SK-N-SH treated with all-trans-retinoic acid at 6 μM for 48 hours (cell line): ENCODE data around the gene RPS15A.

Experiments used
- ATAC-seq: fragments of 200-7000 bp; cut with Tn5 transposase; 3 replicates; pipeline ENCODE4 v1.9.1; 2020; ENCODE audit warnings: mild to moderate bottlenecking, moderate library complexity
- ARNTL ChIP-seq: fragments of 450-650 bp; formaldehyde crosslinking; IDR thresholded peaks from 2 replicates; pipeline ENCODE4 v1.5.0; 2020; ENCODE audit warnings: low read depth, mild to moderate bottlenecking, moderate library complexity, borderline replicate concordance
- CSDC2 ChIP-seq: fragments of 250-450 bp; sonication (Bioruptor Pico); IDR thresholded peaks from 2 replicates; pipeline ENCODE4 v1.5.0; 2020; ENCODE audit warnings: mild to moderate bottlenecking, moderate library complexity
- ESRRG ChIP-seq: fragments of 250-450 bp; sonication (Bioruptor Pico); IDR thresholded peaks from 2 replicates; pipeline ENCODE4 v1.6.1; 2021; ENCODE audit warnings: mild to moderate bottlenecking
- GLIS3 ChIP-seq: fragments of 250-450 bp; sonication (Bioruptor Pico); IDR thresholded peaks from 2 replicates; pipeline ENCODE4 v1.5.0; 2020; ENCODE audit warnings: mild to moderate bottlenecking, moderate library complexity
- ISL1 ChIP-seq: fragments of 250-450 bp; sonication (Bioruptor Pico); IDR thresholded peaks from 2 replicates; pipeline ENCODE4 v2.1.2; 2022; ENCODE audit warnings: mild to moderate bottlenecking, moderate library complexity
- OSR1 ChIP-seq: fragments of 250-450 bp; sonication (Bioruptor Pico); IDR thresholded peaks from 2 replicates; pipeline ENCODE4 v1.8.0; 2022; ENCODE audit warnings: moderate library complexity, mild to moderate bottlenecking, inconsistent platforms
- PPARA ChIP-seq: fragments of 250-450 bp; sonication (Bioruptor Pico); IDR thresholded peaks from 2 replicates; pipeline ENCODE4 v1.5.0; 2020; ENCODE audit warnings: mild to moderate bottlenecking, borderline replicate concordance
- RARB ChIP-seq: fragments of 250-450 bp; sonication (Bioruptor Pico); IDR thresholded peaks from 2 replicates; pipeline ENCODE4 v1.8.0; 2021; ENCODE audit warnings: mild to moderate bottlenecking, moderate library complexity
- SNAI2 ChIP-seq: fragments of 250-450 bp; sonication (Bioruptor Pico); IDR thresholded peaks from 2 replicates; pipeline ENCODE4 v1.5.0; 2020; ENCODE audit warnings: mild to moderate bottlenecking, moderate library complexity
- TCF4 ChIP-seq: fragments of 250-450 bp; sonication (Bioruptor Pico); IDR thresholded peaks from 2 replicates; pipeline ENCODE4 v1.8.0; 2021; ENCODE audit warnings: mild to moderate bottlenecking, moderate library complexity, borderline replicate concordance
- TOX ChIP-seq: fragments of 250-450 bp; sonication (Bioruptor Pico); IDR thresholded peaks from 2 replicates; pipeline ENCODE4 v1.8.0; 2021; ENCODE audit warnings: mild to moderate bottlenecking, moderate library complexity, borderline replicate concordance
- ZC3H10 ChIP-seq: fragments of 250-450 bp; sonication (Bioruptor Pico); IDR thresholded peaks from 2 replicates; pipeline ENCODE4 v1.5.1; 2021; ENCODE audit warnings: mild to moderate bottlenecking, moderate library complexity
- ZFP3 ChIP-seq: fragments of 250-450 bp; sonication (Bioruptor Pico); IDR thresholded peaks from 2 replicates; pipeline ENCODE4 v1.5.0; 2020; ENCODE audit warnings: mild to moderate bottlenecking, moderate library complexity
- ZFP30 ChIP-seq: fragments of 450-650 bp; formaldehyde crosslinking; IDR thresholded peaks from 2 replicates; pipeline ENCODE4 v1.5.0; 2022; ENCODE audit warnings: mild to moderate bottlenecking, moderate library complexity
- ZNF565 ChIP-seq: fragments of 450-650 bp; formaldehyde crosslinking; conservative IDR thresholded peaks from 2 replicates; pipeline ENCODE4 v1.5.0; 2020; ENCODE audit warnings: low read depth, mild to moderate bottlenecking, moderate library complexity
- ZNF70 ChIP-seq: fragments of 450-650 bp; formaldehyde crosslinking; IDR thresholded peaks from 2 replicates; pipeline ENCODE4 v1.5.0; 2020; ENCODE audit warnings: mild to moderate bottlenecking, moderate library complexity
- ZNF8 ChIP-seq: fragments of 450-650 bp; formaldehyde crosslinking; IDR thresholded peaks from 2 replicates; pipeline ENCODE4 v1.5.0; 2020; ENCODE audit warnings: mild to moderate bottlenecking, moderate library complexity
- TF ChIP-seq, protein P1 (sequence below): fragments of 250-450 bp; sonication (Bioruptor Pico); IDR thresholded peaks from 2 replicates; pipeline ENCODE4 v1.8.0; 2021; ENCODE audit warnings: low read depth, mild to moderate bottlenecking, moderate library complexity, borderline replicate concordance
- TF ChIP-seq, protein P2 (sequence below): fragments of 250-450 bp; sonication (Bioruptor Pico); IDR thresholded peaks from 2 replicates; pipeline ENCODE4 v1.5.1; 2021; ENCODE audit warnings: mild to moderate bottlenecking, moderate library complexity
- TF ChIP-seq, protein P3 (sequence below): fragments of 250-450 bp; sonication (Bioruptor Pico); IDR thresholded peaks from 2 replicates; pipeline ENCODE4 v1.8.0; 2020; ENCODE audit warnings: mild to moderate bottlenecking, moderate library complexity, borderline replicate concordance

The RPS15A gene

DNA sequence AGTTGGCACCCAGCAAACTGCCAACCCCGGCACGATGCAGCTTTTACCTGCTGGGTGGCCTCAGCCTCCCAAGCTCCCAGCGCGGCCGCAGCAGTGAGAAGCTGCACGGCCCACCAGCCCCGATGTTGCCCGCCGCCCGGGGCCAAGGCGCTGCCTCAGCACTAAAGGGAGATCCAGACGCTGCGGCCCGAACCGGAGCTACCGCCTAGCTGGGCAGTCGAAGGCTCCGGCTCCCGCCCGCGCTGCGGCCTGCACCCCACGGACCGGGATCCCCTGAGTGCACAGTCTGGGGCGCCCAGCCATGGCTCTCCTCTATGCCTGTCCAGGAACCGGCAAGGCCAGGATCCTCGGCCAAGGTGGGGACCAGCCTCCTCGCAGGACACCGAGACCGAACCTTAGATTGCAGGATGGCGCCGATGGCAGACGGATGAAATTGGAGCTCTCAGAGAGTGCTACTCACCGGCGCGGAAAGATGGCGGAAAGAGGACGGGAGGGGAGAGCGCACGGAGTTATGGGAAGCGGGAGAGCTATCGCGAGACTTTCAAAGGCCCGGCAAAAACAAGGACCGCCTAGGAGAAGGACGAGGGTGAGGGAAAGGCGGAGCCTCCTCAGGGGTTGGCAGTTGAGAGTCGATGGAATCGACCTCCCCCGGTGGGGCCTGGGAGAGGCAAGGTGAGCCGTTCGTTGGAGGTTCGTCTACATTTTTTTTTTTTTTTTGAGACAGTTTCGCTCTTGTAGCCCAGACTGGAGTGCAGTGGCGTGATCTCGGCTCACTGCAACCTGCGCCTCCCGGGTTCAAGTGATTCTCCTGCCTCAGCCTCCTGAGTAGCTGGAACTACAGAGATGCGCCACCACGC is at the start of gene RPS15A:
Gene RPS15A, minus strand, starts transcription at position 485 of the 857 bp plus-strand sequence. CDS start 1,221 bp downstream, outside the sequence.
- TF ChIP-seq CSDC2 (CRISPR knock-in tag) (no peak), ESRRG (no peak), ZFP3 (CRISPR knock-in tag) (no peak), ZNF70 (CRISPR knock-in tag) (no peak), SNAI2 (no peak), ARNTL (CRISPR knock-in tag) (no peak), TOX (CRISPR knock-in tag) (no peak), TCF4 (CRISPR knock-in tag) (no peak), ZNF8 (CRISPR knock-in tag) (no peak), ZC3H10 (CRISPR knock-in tag) (no peak), ISL1 (CRISPR knock-in tag) (no peak)
- TF ChIP-seq, protein P1, sequence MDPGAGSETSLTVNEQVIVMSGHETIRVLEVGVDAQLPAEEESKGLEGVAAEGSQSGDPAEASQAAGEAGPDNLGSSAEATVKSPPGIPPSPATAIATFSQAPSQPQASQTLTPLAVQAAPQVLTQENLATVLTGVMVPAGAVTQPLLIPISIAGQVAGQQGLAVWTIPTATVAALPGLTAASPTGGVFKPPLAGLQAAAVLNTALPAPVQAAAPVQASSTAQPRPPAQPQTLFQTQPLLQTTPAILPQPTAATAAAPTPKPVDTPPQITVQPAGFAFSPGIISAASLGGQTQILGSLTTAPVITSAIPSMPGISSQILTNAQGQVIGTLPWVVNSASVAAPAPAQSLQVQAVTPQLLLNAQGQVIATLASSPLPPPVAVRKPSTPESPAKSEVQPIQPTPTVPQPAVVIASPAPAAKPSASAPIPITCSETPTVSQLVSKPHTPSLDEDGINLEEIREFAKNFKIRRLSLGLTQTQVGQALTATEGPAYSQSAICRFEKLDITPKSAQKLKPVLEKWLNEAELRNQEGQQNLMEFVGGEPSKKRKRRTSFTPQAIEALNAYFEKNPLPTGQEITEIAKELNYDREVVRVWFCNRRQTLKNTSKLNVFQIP: no peak
- TF ChIP-seq, protein P2, sequence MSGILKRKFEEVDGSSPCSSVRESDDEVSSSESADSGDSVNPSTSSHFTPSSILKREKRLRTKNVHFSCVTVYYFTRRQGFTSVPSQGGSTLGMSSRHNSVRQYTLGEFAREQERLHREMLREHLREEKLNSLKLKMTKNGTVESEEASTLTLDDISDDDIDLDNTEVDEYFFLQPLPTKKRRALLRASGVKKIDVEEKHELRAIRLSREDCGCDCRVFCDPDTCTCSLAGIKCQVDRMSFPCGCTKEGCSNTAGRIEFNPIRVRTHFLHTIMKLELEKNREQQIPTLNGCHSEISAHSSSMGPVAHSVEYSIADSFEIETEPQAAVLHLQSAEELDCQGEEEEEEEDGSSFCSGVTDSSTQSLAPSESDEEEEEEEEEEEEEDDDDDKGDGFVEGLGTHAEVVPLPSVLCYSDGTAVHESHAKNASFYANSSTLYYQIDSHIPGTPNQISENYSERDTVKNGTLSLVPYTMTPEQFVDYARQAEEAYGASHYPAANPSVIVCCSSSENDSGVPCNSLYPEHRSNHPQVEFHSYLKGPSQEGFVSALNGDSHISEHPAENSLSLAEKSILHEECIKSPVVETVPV (CRISPR knock-in tag): no peak
- TF ChIP-seq, protein P3, sequence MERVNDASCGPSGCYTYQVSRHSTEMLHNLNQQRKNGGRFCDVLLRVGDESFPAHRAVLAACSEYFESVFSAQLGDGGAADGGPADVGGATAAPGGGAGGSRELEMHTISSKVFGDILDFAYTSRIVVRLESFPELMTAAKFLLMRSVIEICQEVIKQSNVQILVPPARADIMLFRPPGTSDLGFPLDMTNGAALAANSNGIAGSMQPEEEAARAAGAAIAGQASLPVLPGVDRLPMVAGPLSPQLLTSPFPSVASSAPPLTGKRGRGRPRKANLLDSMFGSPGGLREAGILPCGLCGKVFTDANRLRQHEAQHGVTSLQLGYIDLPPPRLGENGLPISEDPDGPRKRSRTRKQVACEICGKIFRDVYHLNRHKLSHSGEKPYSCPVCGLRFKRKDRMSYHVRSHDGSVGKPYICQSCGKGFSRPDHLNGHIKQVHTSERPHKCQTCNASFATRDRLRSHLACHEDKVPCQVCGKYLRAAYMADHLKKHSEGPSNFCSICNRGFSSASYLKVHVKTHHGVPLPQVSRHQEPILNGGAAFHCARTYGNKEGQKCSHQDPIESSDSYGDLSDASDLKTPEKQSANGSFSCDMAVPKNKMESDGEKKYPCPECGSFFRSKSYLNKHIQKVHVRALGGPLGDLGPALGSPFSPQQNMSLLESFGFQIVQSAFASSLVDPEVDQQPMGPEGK (CRISPR knock-in tag): no peak
- ATAC-seq: peak; percentile 99

DNA sequence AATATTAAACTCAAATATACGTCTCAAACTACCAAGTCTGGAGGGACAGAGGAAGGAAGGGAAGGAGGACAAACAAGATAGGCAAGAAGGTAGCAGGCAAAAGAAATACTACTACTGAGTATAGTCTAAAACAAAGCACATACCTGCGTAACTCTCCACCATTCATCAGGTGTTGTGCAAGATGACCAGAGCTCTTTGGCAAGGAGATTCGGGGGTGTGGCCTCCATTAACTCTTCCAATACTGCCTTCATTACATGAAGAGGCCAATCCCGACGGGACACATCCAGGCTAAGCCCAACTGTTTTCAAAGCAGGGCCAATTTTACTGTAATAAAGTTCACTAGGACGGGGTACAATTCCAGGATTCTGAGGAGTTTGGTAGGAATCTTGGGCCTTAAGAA is 49.4 kb upstream of the RPS15A start:
- TF ChIP-seq TCF4 (CRISPR knock-in tag) (no peak), ZFP3 (CRISPR knock-in tag) (no peak), ZFP30 (CRISPR knock-in tag) (no peak), PPARA (CRISPR knock-in tag) (no peak), RARB (CRISPR knock-in tag) (no peak), ESRRG (no peak), GLIS3 (CRISPR knock-in tag) (no peak), ZNF70 (CRISPR knock-in tag) (no peak), ZNF565 (CRISPR knock-in tag) (no peak), OSR1 (CRISPR knock-in tag) (no peak)
- TF ChIP-seq, all 23 proteins: peak for 0
- no peak for ATAC-seq

DNA sequence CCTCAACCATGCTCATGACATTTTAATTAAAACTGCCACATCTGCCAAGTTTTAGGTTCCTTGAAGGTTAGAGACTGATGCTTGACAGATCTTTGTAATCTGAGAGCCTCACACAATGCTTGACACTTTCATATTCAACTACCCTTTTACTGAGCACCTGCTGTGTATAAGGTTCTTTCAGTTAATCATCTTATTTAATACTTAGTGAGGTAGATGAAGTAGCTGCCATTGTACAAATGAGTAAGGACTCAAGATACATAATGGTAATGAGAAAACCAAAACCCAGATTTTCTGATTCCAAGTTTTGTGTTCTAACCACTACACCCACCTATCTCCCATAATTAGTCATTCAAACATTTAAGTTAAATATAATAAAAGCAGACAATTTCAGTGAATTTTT is 46.6 kb upstream of the RPS15A start:
- ATAC-seq: no peak
- TF ChIP-seq RARB (CRISPR knock-in tag) (no peak), ZNF70 (CRISPR knock-in tag) (no peak)

DNA sequence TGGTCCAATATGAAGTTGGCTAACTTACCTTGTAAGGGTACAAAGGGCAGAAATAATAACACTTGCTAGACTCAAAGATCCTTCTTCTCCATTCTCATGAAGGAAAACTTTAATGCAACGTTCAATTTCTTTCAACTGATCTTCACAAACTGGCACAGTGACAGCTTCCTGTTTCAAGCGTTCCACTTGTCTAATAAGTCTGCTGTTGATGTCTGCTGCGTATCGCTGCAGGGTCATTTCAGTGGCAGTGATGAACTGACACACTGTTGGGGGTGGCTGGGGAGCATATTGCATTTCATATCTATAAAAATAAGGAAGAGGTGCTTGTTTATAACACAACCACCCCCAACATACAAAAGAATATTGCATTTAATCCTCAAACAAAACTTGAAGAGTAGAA is 44.7 kb upstream of the RPS15A start:
- no peak for TF ChIP-seq ISL1 (CRISPR knock-in tag)
- TF ChIP-seq, protein P2 (CRISPR knock-in tag): no peak
- no peak for ATAC-seq
